ENCODE data around the gene KCNG2. TPM values are rescaled to one million over a fixed set of nuclear protein-coding genes. Genes with fewer than 3 reads are reported as not detected.

Gene KCNG2
- total RNA-seq, 1 donor from 2014 or later: 0.52 TPM

DNA sequence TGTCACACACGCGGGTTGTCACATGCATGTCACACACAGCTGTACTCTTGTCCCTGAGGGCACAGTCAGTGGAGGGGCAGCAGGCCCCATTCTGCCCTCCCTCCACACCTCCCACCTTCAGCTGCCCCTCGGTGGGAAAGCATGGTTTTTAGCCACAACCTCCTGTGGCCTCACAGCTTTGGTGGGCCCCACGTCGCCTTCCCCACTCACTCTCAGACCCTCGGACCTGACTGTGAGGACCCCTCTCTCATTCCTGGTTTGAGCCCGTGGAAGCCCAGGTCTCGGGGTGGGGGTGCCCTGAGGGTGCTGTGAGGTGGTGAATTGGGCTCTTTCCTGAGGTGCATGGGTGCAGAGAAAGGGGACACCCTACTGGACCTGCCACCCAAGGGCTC, 19.9 kb downstream of the KCNG2 start:
- Histone ChIP-seq H3K27ac (ENCODE audit: low read depth, low read length) (no peak overlapping the region), H3K4me3 (ENCODE audit: low read length in 3 of 3) (no peak overlapping the region), H3K9ac (ENCODE audit: low read depth in 1 of 3, low read length in 3 of 3) (no peak overlapping the region), H3K36me3 (ENCODE audit: control insufficient read depth in 3 of 3, insufficient read depth in 3 of 3, low read length in 3 of 3) (no peaks in the 10 kb centered on the region), H3K4me1 (ENCODE audit: control insufficient read depth in 3 of 3, insufficient read depth in 3 of 3, low read length in 3 of 3) (peaks cover 0 to 6% (median 4%) of the 10 kb centered on the region in 3 donors), H3K9me3 (ENCODE audit: control insufficient read depth in 3 of 3, low read length in 3 of 3) (peaks cover 0 to 7% (median 0%) of the 10 kb centered on the region in 3 donors), H3K27me3 (ENCODE audit: control insufficient read depth in 3 of 3, insufficient read depth in 3 of 3, low read length in 3 of 3) (peaks cover 31 to 34% (median 33%) of the 10 kb centered on the region in 3 donors)

DNA sequence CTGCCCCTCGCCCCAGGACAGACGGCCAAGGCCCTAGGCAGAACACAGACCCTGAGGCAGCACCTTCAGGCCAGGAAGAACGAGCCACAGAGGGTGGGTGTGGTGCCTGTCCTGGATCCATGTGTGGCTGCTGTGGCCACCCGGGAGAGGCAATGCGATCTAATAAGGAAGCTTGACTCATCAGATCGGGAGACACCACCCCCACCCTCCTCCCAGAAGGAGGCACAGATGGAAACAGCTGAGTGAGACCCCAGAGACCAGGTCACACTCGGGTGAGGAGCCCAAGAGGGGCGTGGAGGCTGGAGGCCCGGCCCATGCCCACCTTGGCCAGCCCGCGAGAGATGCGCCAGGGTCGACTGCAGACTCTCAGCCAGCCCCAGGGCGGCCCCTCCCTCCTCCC, 20.3 kb downstream of the KCNG2 start:
- H3K27ac ChIP-seq (ENCODE audit: low read depth, low read length): no peak overlapping the region
- H3K9me3 ChIP-seq (ENCODE audit: control insufficient read depth in 3 of 3, low read length in 3 of 3): peaks cover 0 to 7% (median 0%) of the 10 kb centered on the region in 3 donors
- H3K9ac ChIP-seq (ENCODE audit: low read depth in 1 of 3, low read length in 3 of 3): no peak overlapping the region
- no peak overlapping the region for H3K4me3 ChIP-seq (ENCODE audit: low read length in 3 of 3)
- H3K36me3 ChIP-seq (ENCODE audit: control insufficient read depth in 3 of 3, insufficient read depth in 3 of 3, low read length in 3 of 3): no peaks in the 10 kb centered on the region
- peaks cover 0 to 6% (median 4%) of the 10 kb centered on the region in 3 donors for H3K4me1 ChIP-seq (ENCODE audit: control insufficient read depth in 3 of 3, insufficient read depth in 3 of 3, low read length in 3 of 3)
- H3K27me3 ChIP-seq (ENCODE audit: control insufficient read depth in 3 of 3, insufficient read depth in 3 of 3, low read length in 3 of 3): peaks cover 31 to 34% (median 33%) of the 10 kb centered on the region in 3 donors

DNA sequence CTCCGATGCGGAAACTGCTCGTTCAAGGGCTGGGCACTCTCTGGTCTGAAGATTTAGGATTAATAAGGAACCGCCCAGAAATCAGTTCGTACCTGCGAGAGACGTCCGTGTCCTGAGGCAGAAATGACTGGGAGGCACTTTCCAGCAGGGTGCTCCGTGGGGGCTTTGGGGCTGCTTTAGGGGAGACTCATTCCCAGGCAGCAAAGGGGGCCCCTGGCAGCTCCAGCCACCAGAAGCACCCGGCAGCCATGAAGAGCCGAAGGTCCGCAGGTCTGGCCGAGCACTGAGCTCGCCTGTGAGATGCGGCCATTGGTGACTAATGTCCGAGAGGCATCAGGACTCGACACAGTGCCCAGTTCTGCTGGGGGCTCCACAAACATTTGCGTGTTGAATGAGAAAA, 20.9 kb downstream of the KCNG2 start:
- peaks cover 0 to 6% (median 4%) of the 10 kb centered on the region in 3 donors for H3K4me1 ChIP-seq (ENCODE audit: control insufficient read depth in 3 of 3, insufficient read depth in 3 of 3, low read length in 3 of 3)
- no peak overlapping the region for H3K9ac ChIP-seq (ENCODE audit: low read depth in 1 of 3, low read length in 3 of 3)
- peaks cover 31 to 34% (median 33%) of the 10 kb centered on the region in 3 donors for H3K27me3 ChIP-seq (ENCODE audit: control insufficient read depth in 3 of 3, insufficient read depth in 3 of 3, low read length in 3 of 3)
- H3K27ac ChIP-seq (ENCODE audit: low read depth, low read length): no peak overlapping the region
- no peak overlapping the region for H3K4me3 ChIP-seq (ENCODE audit: low read length in 3 of 3)
- H3K36me3 ChIP-seq (ENCODE audit: control insufficient read depth in 3 of 3, insufficient read depth in 3 of 3, low read length in 3 of 3): no peaks in the 10 kb centered on the region
- peaks cover 0 to 7% (median 0%) of the 10 kb centered on the region in 3 donors for H3K9me3 ChIP-seq (ENCODE audit: control insufficient read depth in 3 of 3, low read length in 3 of 3)

DNA sequence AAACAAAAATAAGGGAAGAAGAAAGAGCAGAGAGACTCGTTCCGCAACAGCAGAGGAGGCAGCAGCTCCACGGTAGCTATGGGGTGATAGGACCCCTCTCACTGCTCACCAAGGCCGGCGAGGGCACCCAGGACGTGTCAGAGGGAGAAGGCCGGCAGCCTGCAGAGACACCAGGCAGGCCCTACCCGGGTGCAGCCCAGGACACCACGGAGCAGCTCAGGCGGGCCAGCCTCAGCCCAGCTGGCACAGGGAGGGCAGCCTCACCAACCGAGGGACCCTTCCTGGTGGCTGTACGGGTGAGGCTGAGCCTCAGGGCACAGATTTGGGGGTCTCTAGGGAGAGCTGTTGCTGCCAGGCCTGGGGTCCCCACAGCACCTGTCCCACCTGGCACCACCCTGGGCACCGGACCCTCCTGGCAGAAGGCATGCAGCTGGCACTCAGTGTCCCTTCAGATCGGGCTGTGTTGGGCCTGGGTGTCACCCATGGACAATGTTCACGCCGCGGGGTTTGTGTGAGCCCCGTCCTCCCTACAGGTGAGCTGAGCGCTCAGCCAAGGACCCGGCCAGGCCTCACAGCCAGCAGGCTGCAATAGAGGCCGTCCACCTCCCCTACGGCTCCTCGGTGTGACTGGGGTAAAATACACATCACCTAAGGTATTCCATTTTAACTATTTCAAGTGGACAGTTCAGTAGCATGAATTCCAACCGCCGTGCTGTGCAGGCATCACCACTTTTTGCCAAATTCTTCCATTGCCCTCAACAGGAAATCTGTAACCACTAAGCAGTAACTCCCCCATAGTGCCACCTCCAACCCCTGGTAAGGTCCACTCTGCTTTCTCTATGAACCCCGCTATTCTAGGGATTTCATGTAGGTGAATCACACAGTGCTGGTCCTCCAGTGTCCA, 21.6 kb downstream of the KCNG2 start:
- peaks cover 28 to 32% (median 31%) of the 10 kb centered on the region in 3 donors for H3K27me3 ChIP-seq (ENCODE audit: control insufficient read depth in 3 of 3, insufficient read depth in 3 of 3, low read length in 3 of 3)
- no peak overlapping the region for H3K27ac ChIP-seq (ENCODE audit: low read depth, low read length)
- H3K4me1 ChIP-seq (ENCODE audit: control insufficient read depth in 3 of 3, insufficient read depth in 3 of 3, low read length in 3 of 3): peaks cover 0 to 6% (median 4%) of the 10 kb centered on the region in 3 donors

DNA sequence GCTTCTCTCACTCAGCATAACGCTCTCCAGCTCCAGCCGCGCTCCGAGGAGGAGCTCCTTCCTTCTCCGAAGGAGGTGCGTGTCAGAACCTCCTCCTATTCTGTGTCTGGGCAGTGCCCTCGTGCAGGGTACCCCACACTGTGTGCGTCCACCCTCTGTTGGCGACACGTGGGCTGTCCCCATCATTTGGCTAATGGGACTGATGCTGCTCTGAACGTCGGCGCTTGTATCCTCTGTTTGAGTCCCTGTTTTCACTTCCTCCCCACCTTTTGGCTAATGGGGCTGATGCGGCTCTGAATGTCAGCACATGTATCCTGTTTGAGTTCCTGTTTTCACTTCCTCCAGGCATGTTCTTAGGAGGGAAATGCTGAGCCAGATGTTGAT, 22.2 kb downstream of the KCNG2 start:
- Histone ChIP-seq H3K27me3 (ENCODE audit: control insufficient read depth in 3 of 3, insufficient read depth in 3 of 3, low read length in 3 of 3) (peaks cover 25 to 31% (median 29%) of the 10 kb centered on the region in 3 donors), H3K4me3 (ENCODE audit: low read length in 3 of 3) (no peak overlapping the region), H3K9ac (ENCODE audit: low read depth in 1 of 3, low read length in 3 of 3) (no peak overlapping the region), H3K27ac (ENCODE audit: low read depth, low read length) (no peak overlapping the region), H3K9me3 (ENCODE audit: control insufficient read depth in 3 of 3, low read length in 3 of 3) (peaks cover 0 to 7% (median 0%) of the 10 kb centered on the region in 3 donors), H3K4me1 (ENCODE audit: control insufficient read depth in 3 of 3, insufficient read depth in 3 of 3, low read length in 3 of 3) (peaks cover 0 to 6% (median 4%) of the 10 kb centered on the region in 3 donors), H3K36me3 (ENCODE audit: control insufficient read depth in 3 of 3, insufficient read depth in 3 of 3, low read length in 3 of 3) (no peaks in the 10 kb centered on the region)

More for the DNA sequence above, 21.6 kb downstream of the KCNG2 start:
- no peaks in the 10 kb centered on the region for H3K36me3 ChIP-seq (ENCODE audit: control insufficient read depth in 3 of 3, insufficient read depth in 3 of 3, low read length in 3 of 3)
- H3K9ac ChIP-seq (ENCODE audit: low read depth in 1 of 3, low read length in 3 of 3): no peak overlapping the region
- H3K4me3 ChIP-seq (ENCODE audit: low read length in 3 of 3): no peak overlapping the region
- peaks cover 0 to 7% (median 0%) of the 10 kb centered on the region in 3 donors for H3K9me3 ChIP-seq (ENCODE audit: control insufficient read depth in 3 of 3, low read length in 3 of 3)

DNA sequence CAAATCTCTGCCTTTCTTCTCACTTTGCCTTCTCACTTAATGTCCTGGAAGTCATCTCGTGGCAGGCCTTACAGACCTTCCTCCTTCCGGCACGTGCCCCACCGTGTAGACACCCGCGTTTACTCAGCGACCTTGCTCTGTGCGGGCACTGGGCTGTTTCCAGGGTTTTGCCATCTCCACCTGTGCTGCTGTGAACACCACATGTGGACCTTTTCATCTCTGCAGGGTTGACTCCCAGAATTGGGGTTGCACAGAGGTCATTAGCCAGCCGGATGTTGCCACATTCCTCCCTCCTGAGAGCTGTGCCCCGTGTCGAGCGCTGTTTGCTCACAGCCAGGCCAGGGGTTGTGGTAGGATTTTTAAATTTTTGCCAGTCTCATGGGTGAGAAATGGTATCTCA, 25.4 kb downstream of the KCNG2 start:
- H3K36me3 ChIP-seq (ENCODE audit: control insufficient read depth in 3 of 3, insufficient read depth in 3 of 3, low read length in 3 of 3): no peaks in the 10 kb centered on the region
- no peaks in the 10 kb centered on the region for H3K9me3 ChIP-seq (ENCODE audit: control insufficient read depth in 3 of 3, low read length in 3 of 3)
- H3K4me1 ChIP-seq (ENCODE audit: control insufficient read depth in 3 of 3, insufficient read depth in 3 of 3, low read length in 3 of 3): peaks cover 0 to 2% (median 0%) of the 10 kb centered on the region in 3 donors
- no peak overlapping the region for H3K4me3 ChIP-seq (ENCODE audit: low read length in 3 of 3)
- no peak overlapping the region for H3K27ac ChIP-seq (ENCODE audit: low read depth, low read length)
- H3K9ac ChIP-seq (ENCODE audit: low read depth in 1 of 3, low read length in 3 of 3): no peak overlapping the region
- H3K27me3 ChIP-seq (ENCODE audit: control insufficient read depth in 3 of 3, insufficient read depth in 3 of 3, low read length in 3 of 3): peaks cover 3 to 12% (median 7%) of the 10 kb centered on the region in 3 donors

DNA sequence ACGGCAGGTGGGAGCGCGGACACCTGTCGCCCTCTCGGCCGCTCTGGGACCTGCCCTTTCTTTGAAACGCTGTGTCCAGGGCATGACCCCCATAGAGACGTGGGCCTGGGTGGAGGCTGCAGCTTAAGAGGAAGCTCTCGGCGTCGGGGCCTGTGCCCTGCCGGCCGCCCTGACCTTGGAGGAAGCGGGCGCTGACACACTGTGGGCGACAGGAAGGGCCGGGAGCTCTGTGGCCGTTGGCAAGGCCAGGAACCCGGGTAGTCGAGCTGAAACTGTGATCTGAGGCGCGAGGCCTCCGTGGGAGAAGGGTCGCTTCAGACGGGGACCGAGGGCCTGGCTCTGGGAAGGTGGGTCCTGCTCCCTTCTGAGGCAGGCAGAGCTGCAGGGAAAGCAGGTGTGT, 28.2 kb downstream of the KCNG2 start:
- Histone ChIP-seq H3K9ac (ENCODE audit: low read depth in 1 of 3, low read length in 3 of 3) (no peak overlapping the region), H3K36me3 (ENCODE audit: control insufficient read depth in 3 of 3, insufficient read depth in 3 of 3, low read length in 3 of 3) (no peaks in the 10 kb centered on the region), H3K9me3 (ENCODE audit: control insufficient read depth in 3 of 3, low read length in 3 of 3) (no peaks in the 10 kb centered on the region), H3K27ac (ENCODE audit: low read depth, low read length) (no peak overlapping the region), H3K4me1 (ENCODE audit: control insufficient read depth in 3 of 3, insufficient read depth in 3 of 3, low read length in 3 of 3) (no peaks in the 10 kb centered on the region), H3K4me3 (ENCODE audit: low read length in 3 of 3) (no peak overlapping the region), H3K27me3 (ENCODE audit: control insufficient read depth in 3 of 3, insufficient read depth in 3 of 3, low read length in 3 of 3) (peaks cover 0 to 8% (median 0%) of the 10 kb centered on the region in 3 donors)

DNA sequence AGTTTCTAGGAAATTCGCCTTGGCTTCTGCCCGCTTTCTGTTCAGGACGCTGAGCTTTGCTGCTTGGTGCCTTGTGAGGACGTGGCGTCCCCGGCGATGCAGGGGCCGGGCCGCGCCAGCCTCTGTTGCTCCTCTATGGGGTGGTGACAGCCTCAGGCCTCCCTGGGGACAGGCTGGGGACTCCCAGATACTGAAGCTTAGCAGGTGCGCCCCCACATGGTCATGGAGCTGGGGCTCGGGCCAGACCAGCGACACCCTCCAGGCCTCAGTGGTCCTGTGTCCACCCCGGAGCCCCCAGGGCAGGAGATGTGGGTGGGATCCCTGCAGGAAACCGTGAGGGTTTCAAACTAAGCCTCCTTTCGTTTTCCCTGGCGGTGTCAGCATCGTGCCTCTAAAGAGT, 29.2 kb downstream of the KCNG2 start:
- Histone ChIP-seq H3K27me3 (ENCODE audit: control insufficient read depth in 3 of 3, insufficient read depth in 3 of 3, low read length in 3 of 3) (peaks cover 0 to 8% (median under 1%) of the 10 kb centered on the region in 3 donors), H3K27ac (ENCODE audit: low read depth, low read length) (no peak overlapping the region), H3K9ac (ENCODE audit: low read depth in 1 of 3, low read length in 3 of 3) (no peak overlapping the region), H3K9me3 (ENCODE audit: control insufficient read depth in 3 of 3, low read length in 3 of 3) (no peaks in the 10 kb centered on the region), H3K4me1 (ENCODE audit: control insufficient read depth in 3 of 3, insufficient read depth in 3 of 3, low read length in 3 of 3) (no peaks in the 10 kb centered on the region), H3K36me3 (ENCODE audit: control insufficient read depth in 3 of 3, insufficient read depth in 3 of 3, low read length in 3 of 3) (no peaks in the 10 kb centered on the region), H3K4me3 (ENCODE audit: low read length in 3 of 3) (no peak overlapping the region)

DNA sequence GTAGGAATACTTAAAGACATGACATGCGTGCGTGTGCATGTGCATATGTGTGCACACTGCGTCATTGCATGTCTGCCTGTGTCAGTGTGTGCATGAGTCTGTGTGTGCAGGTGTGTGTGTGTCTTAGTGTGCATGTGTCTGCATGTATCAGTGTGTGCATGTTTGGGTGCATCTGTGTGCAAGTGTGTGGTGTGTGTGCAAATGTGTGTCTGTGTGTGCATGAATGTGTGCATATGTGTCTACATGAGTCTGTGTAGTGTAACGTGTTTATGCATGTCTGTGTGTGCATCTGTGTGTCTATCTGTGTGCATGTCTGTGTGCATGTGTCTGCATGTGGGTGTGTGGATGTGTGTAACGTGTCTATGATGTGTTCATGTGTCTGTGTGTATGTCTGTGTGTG, 30.5 kb downstream of the KCNG2 start:
- Histone ChIP-seq H3K4me3 (ENCODE audit: low read length in 3 of 3) (no peak overlapping the region), H3K27me3 (ENCODE audit: control insufficient read depth in 3 of 3, insufficient read depth in 3 of 3, low read length in 3 of 3) (peaks cover 0 to 11% (median 4%) of the 10 kb centered on the region in 3 donors), H3K9me3 (ENCODE audit: control insufficient read depth in 3 of 3, low read length in 3 of 3) (no peaks in the 10 kb centered on the region), H3K36me3 (ENCODE audit: control insufficient read depth in 3 of 3, insufficient read depth in 3 of 3, low read length in 3 of 3) (no peaks in the 10 kb centered on the region), H3K4me1 (ENCODE audit: control insufficient read depth in 3 of 3, insufficient read depth in 3 of 3, low read length in 3 of 3) (no peaks in the 10 kb centered on the region), H3K9ac (ENCODE audit: low read depth in 1 of 3, low read length in 3 of 3) (no peak overlapping the region), H3K27ac (ENCODE audit: low read depth, low read length) (no peak overlapping the region)

DNA sequence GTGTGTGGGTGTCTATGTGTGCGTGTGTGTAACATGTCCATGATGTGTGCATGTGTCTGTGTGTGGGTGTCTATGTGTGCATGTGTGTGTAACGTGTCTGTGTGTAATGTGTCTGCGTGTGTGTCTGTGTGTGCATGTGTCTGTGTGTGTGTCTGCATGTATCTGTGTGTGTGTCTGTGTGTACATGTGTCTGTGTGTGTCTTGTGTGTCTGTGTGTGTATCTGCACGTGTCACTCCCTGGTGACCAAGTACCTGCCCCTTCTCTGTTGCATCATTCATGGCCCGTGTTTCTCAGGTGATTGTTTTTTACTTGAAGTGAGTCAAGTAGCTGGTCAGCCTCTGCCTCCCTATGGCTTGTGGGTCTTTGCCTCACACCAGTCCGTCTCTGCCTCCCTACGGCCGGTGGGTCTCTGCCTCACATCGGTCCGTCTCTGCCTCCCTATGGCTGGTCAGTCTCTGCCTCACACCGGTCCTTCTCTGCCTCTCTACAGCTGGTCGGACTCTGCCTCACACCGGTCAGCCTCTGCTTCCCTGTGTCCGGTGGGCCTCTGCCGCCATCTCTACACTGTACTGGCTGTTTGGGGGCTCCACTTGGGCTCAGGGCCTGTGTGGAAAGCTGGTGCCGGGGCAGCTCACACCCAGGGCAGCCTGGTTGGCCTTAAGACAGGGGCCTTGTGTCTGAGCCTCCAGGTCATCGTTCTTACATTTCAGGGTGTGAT, 31.6 kb downstream of the KCNG2 start:
- H3K27me3 ChIP-seq (ENCODE audit: control insufficient read depth in 3 of 3, insufficient read depth in 3 of 3, low read length in 3 of 3): peaks cover 3 to 17% (median 12%) of the 10 kb centered on the region in 3 donors
- H3K9ac ChIP-seq (ENCODE audit: low read depth in 1 of 3, low read length in 3 of 3): no peak overlapping the region
- H3K9me3 ChIP-seq (ENCODE audit: control insufficient read depth in 3 of 3, low read length in 3 of 3): no peaks in the 10 kb centered on the region
- H3K4me3 ChIP-seq (ENCODE audit: low read length in 3 of 3): no peak overlapping the region
- H3K27ac ChIP-seq (ENCODE audit: low read depth, low read length): no peak overlapping the region
- no peaks in the 10 kb centered on the region for H3K36me3 ChIP-seq (ENCODE audit: control insufficient read depth in 3 of 3, insufficient read depth in 3 of 3, low read length in 3 of 3)
- H3K4me1 ChIP-seq (ENCODE audit: control insufficient read depth in 3 of 3, insufficient read depth in 3 of 3, low read length in 3 of 3): no peaks in the 10 kb centered on the region

All from skeletal muscle tissue (tissue), 4 donors.